ENCODE data around the gene PTBP2.

- TF ChIP-seq CTCF (IDR thresholded peaks at IDR 0.05; ENCODE audit: poor library complexity) (no peak), EZH2 (IDR thresholded peaks at IDR 0.05; ENCODE audit: borderline replicate concordance) (no peak), EZH2phosphoT487 (IDR thresholded peaks at IDR 0.05; ENCODE audit: low read depth, severe bottlenecking, unreplicated experiment) (no peak)
These were observed 60.6 kb downstream of the PTBP2 start for GRCh38 chr1:96782206-96782605.
